LoVo (cell line): ENCODE measurements around the gene WSCD2.
A peak's percentile ranks its signal among the peaks of the same experiment; 100 is the strongest.
"Not testable (repeated sequence)": the region's sequence is repeated elsewhere in the genome, so short reads cannot be mapped to it uniquely, and the experiment has no call there.

ENCODE experiments used
- DNase-seq: peaks from one replicate; pipeline ENCODE4 v3.0.0-alpha.2; 2016; ENCODE audit warnings: low spot score

WSCD2 gene

DNA sequence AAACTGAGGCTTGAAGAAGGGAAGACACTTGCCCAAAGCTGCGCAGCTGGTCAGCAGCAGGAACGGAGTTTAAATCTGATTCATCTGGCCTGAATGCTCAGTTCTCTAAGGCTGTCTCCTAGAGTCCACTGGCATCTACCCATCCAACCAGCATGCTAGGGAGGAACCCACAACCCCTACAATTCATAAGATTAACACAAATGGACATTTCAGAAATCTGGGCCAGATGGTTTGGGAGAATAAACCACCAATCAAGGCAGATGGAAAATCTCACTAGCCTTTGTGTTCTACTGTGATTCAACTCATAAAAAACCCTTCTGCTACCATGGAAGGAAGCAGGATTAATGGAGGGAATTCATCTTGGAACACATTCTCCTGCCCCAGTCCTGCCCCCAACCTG is 67.8 kb downstream of the WSCD2 start:
- no peak for DNase-seq

DNA sequence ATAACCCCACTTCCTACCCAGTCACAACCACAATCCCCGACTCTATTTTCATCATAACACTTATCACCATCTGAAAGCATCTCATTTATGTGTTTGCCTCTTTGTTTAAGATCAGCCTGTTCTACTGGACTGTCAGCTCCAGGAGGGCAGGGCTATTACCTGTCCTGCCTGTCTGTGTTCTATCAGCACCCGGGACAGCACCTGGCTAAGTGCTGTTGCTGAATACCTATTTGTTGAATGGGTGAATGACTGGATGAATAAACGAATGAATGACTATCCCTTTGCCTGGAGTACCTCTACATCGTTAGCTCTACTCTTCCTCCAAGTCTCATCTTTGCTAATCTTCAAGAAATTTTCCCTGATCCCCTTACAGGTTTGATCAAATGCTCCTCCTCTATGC is 69.0 kb downstream of the WSCD2 start:
- no peak for DNase-seq

GRCh38 chr12:108199106-108199505 is 70.0 kb downstream of the WSCD2 start:
- DNase-seq = no peak

- DNase-seq = no peak
Observed at GRCh38 chr12:108201808-108202207, 72.7 kb downstream of the WSCD2 start.

GRCh38 chr12:108204117-108204987 is 75.3 kb downstream of the WSCD2 start:
- DNase-seq = no peak

DNA sequence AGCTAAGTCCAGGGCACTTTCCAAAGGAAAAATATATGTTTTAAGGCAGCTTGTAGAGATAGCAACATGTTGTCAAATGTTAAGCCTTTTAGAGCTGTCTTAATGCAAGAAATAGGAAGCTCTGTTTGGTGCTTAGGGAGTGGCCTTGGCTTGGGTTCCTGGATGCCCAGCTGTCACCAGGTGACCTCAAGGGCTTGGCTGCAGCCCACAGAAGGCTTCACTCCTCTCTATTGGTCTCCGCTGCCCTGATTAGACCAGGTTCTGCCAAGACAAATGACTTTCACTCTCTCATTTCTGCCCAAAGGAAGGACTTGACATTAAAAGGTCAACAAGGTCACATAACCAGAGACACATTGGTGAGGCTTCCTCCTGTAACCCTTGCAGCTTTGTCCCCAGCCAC is 76.8 kb downstream of the WSCD2 start:
- DNase-seq = no peak

DNA sequence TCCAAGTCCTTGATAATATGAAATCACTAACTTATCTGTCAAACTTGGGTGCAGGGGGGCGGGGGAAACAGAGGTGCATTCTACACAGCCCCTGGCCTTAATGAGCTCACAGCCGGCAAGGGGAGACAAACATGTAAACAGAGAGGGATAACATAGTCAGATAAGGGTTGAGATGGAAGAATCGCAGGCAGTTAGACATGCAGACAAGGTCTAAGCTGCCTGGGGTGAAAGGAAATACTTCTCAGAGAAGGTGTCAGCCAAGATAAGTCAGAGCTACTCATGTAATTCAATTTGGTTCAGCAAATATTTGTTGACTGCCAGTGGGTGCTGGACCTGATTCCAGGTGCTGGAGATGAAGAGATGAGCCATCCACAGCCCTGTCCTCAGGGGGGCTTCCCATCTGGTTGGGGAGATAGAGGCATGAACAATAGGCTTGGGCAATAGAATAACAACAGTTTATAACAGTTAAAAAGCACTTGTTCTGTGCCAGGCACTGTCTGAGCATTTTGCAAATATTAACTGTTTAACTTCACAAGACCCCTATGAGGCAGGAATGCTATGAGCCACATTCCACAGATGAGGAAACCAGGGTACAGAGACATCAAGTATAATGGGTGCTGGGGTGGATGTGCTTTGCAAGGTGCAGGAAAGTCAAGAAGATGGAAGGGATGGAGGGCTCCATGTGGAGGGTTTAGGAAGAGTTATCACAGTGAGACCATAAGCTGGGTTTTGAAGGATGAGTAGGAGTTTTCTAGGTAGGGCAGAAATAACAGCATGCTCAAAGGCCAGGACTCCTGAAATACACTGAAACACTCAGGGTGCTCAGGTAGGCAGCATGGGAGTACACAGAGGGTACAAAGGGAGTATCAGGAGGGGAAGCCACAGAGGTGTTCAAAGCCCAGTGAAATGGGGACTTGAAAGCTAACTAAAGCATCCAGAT is 79.0 kb downstream of the WSCD2 start:
- DNase-seq = no peak

DNA sequence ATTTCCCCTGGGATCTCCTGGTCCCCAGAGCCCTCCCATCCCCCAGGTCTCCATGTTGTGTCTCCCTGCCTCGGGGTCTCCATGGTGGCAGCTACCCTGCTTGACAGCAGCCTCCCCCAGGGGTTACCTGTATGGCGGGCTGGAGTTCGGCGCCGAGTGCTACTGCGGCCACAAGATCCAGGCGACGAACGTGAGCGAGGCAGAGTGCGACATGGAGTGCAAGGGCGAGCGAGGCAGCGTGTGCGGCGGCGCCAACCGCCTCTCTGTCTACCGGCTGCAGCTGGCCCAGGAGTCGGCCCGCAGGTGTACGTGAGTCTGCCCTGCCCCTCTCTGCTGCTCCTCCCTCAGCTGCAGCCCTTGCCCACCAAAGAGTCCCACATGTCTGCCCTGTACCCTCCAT is 80.9 kb downstream of the WSCD2 start:
- DNase-seq = no peak

GRCh38 chr12:108211157-108211556 is 82.1 kb downstream of the WSCD2 start:
- DNase-seq = no peak

DNA sequence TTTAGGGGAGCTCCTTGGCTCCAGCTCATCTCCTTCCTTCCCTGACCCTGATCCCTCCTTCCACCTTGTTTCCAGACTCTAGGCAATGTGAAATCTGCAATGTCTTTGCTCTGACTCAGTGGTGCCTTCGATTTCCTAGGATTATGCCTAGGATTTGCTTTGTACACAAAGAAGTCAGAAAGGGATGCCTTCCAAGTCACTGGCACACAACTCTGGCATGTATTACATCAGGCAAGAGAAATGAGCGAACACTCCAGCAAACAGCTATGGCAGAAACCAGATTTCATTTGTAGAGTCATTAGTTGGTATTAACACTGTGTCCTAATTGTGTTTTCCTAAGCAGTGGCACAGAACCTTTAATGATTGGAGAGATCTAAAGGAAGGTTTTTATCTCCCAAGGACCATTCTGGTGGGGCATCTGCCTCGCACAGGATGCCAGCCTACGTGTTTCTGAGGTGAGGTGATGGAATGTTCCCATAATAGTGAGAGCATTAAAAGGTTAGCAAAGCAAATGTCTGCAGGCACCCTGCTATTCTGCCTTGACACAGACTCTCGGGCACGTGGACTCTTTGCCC is 84.9 kb downstream of the WSCD2 start:
- no peak for DNase-seq

DNA sequence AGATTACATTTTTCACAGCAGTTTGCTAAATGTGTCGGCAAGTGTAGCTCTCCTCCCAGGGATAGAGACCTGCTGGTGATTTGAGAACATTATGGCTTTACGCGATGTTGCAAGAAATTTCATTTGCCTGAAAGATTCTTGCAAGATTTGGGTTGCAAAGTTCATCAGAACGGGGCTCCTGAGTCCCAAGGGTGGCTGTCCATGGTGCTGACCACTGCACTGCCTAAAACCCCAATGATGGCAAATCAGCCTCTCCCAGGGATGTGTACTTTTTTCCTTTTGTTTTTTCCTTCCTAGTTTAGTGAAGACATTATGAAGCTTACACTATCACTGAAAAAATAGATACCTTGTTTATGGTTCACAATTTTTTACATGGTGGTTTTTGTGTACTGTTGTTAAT is 85.4 kb downstream of the WSCD2 start:
- peak; percentile 30 for DNase-seq

- no peak for DNase-seq
Observed at GRCh38 chr12:108215458-108215857, 86.4 kb downstream of the WSCD2 start.

GRCh38 chr12:108218921-108219320 is 89.8 kb downstream of the WSCD2 start:
- no peak for DNase-seq

DNA sequence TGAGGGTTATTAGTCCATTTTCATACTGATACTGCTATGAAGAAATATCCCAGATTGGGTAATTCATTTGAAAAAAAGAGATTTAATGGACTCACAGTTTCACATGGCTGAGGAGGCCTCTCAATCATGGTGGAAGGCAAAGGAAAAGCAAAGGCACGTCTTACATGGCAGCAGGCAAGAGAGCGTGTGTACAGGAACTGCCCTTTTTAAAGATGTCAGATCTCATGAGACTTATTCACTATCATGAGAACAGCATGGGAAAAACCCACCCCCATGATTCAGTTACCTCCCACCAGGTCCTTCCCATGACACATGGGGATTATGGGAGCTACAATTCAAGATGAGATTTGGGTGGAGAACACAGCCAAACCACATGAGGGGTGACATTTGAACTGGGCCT is 96.0 kb downstream of the WSCD2 start:
- DNase-seq = not testable (repeated sequence)

- no peak for DNase-seq
Observed at GRCh38 chr12:108226866-108227265, 97.8 kb downstream of the WSCD2 start.

DNA sequence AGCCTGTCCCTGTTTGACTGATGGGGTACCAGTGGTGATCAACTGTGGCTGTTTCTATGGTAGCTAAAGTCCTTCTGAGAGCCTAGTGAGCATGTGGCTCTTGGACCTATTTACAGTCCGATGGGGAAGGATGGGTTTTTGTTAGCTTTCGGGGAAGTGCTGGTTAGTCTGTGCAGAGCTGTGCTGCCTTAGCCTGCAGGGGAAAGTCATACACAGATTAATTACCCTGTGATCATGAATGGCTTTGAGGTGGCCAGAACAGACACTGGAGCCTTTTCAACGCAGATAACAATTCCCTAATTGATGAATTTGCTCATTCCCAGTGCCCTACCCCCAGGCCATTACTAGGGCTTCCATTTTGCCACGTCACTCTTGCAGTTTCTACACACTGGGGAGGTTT is 99.7 kb downstream of the WSCD2 start:
- no peak for DNase-seq

- no peak for DNase-seq
Observed at GRCh38 chr12:108231109-108231905, 102.2 kb downstream of the WSCD2 start.

GRCh38 chr12:108231909-108232434 is 102.9 kb downstream of the WSCD2 start:
- DNase-seq = no peak

GRCh38 chr12:108232565-108232964 is 103.5 kb downstream of the WSCD2 start:
- DNase-seq = no peak

GRCh38 chr12:108234158-108234557 is 105.1 kb downstream of the WSCD2 start:
- no peak for DNase-seq

DNA sequence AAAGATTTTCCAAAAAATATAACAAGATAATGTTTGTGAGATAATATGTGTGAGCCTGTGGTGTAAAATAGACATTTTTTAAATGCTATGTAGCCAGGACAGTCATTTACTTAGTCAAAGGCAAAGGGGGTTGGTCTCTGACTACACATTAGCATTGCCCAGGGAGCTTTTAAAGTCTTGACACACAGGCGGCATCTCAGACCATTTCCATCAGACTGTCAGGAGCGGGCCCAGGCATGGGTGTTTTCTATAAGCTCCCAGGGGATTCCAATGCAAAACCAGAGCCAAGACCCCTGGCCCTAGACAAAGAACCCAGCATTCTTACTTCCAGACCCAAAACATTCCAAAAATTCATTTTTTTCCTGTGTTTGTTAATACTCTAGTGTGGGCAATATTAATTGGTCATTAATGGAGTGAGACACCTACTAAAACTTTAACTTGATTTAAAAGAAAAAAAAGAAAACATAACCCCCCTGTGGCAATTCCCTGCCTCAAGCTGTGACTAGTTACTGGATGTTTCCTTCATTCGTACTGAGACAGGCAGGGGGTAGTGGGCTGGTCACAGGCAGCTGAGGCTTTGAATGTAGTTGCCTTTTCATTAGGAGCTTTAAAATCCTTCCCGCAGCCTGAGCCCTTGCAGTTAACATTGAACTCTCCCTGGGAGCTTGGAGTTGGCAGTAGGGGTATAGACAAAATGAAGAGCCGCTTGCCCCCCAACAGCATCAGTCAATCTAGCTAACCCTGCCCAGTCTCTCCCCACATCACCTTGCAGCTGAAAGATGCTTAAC is 106.3 kb downstream of the WSCD2 start:
- no peak for DNase-seq
